Measurements from ENCODE around the gene RBL2. TPM values are rescaled to one million over a fixed set of nuclear protein-coding genes. Genes with fewer than 3 reads are reported as not detected.

Gene RBL2
- total and polyA plus RNA-seq, 2 of the 13 experiments (the other 11 are each of a cell fraction or from before 2014, with no cell fraction given), result 41.2 to 60.9 TPM

- TF ChIP-seq BRF2 (CRISPR knock-in tag; IDR thresholded peaks at IDR 0.05) (no peak), GABPB1 (CRISPR knock-in tag; IDR thresholded peaks at IDR 0.05) (peak; percentile 88), ZNF335 (CRISPR knock-in tag; IDR thresholded peaks at IDR 0.05) (no peak), ZNF251 (CRISPR knock-in tag; IDR thresholded peaks at IDR 0.05) (0 out of 2 replicates have a peak, but pooled peaks have one; percentile 53), UBTF (CRISPR knock-in tag; IDR thresholded peaks at IDR 0.05) (peak; percentile 95), ZNF24 (IDR thresholded peaks at IDR 0.05) (no peak), U2AF2 (IDR thresholded peaks at IDR 0.05; ENCODE audit: low read depth, low read length) (no peak), POLR2G (IDR thresholded peaks at IDR 0.05; ENCODE audit: low read depth, low read length) (peak; percentile 83), AGO1 (IDR thresholded peaks at IDR 0.05; ENCODE audit: low read depth, low read length, poor library complexity, severe bottlenecking) (peak; percentile 25), NR1H2 (CRISPR knock-in tag; IDR thresholded peaks at IDR 0.05; ENCODE audit: borderline replicate concordance, low read depth) (no peak; the same call in 1 of the 2 replicates), ZNF350 (CRISPR knock-in tag; IDR thresholded peaks at IDR 0.05; ENCODE audit: borderline replicate concordance, low read depth) (peak; percentile 64; the same call in 1 of the 2 replicates), CREB3 (CRISPR knock-in tag; IDR thresholded peaks at IDR 0.05) (no peak; the same call in 1 of the 2 replicates), NFYB (CRISPR knock-in tag; IDR thresholded peaks at IDR 0.05) (0 out of 2 replicates have a peak, but pooled peaks have one; percentile 11), MXI1 (IDR thresholded peaks at IDR 0.05; ENCODE audit: borderline replicate concordance, low read depth, low read length) (peak; percentile 26; the same call in 1 of the 3 replicates), FOSL2 (CRISPR knock-in tag; IDR thresholded peaks at IDR 0.05) (no peak), SMYD3 (CRISPR knock-in tag; IDR thresholded peaks at IDR 0.05) (no peak), ZNF292 (CRISPR knock-in tag; IDR thresholded peaks at IDR 0.05; ENCODE audit: borderline replicate concordance, low read depth) (no peak; the same call in 1 of the 2 replicates), ZFP82 (CRISPR knock-in tag; IDR thresholded peaks at IDR 0.05; ENCODE audit: borderline replicate concordance) (no peak), HINFP (CRISPR knock-in tag; IDR thresholded peaks at IDR 0.05; ENCODE audit: low read depth) (peak; percentile 77), ZSCAN21 (CRISPR knock-in tag; IDR thresholded peaks at IDR 0.05; ENCODE audit: borderline replicate concordance) (peak; percentile 96), HMG20B (CRISPR knock-in tag; conservative IDR thresholded peaks at IDR 0.05) (no peak), PCBP2 (optimal IDR thresholded peaks at IDR 0.05; ENCODE audit: low read depth, low read length, poor library complexity, severe bottlenecking) (no peak), KMT2B (CRISPR knock-in tag; IDR thresholded peaks at IDR 0.05) (peak; percentile 71)
Observed at GRCh38 chr16:53434377-53435065, at the start of gene RBL2 (continued).

All from HepG2 (cell line).